MG63 (cell line): ENCODE results near the gene TUBB2B. TPM values are rescaled to one million over a fixed set of nuclear protein-coding genes. Genes with fewer than 3 reads are reported as not detected.
"Not testable (repeated sequence)": the region's sequence is repeated elsewhere in the genome, so short reads cannot be mapped to it uniquely, and the experiment has no call there.

Source experiments
- DNase-seq: peaks from one replicate; pipeline ENCODE4 v3.0.0-alpha.2; 2020
- H3K27me3 ChIP-seq: fragments of 250-450 bp; sonication (Bioruptor Pico); 2 replicates; pipeline ENCODE4 v1.5.1; 2020; ENCODE audit warnings: mild to moderate bottlenecking, moderate library complexity
- H3K36me3 ChIP-seq: fragments of 250-450 bp; sonication (Bioruptor Pico); 2 replicates; pipeline ENCODE4 v1.5.1; 2020; ENCODE audit warnings: mild to moderate bottlenecking, moderate library complexity
- H3K4me3 ChIP-seq: fragments of 250-450 bp; sonication (Bioruptor Pico); 2 replicates; pipeline ENCODE4 v1.5.1; 2020; ENCODE audit warnings: mild to moderate bottlenecking, moderate library complexity
- H3K9me3 ChIP-seq: fragments of 250-450 bp; sonication (Bioruptor Pico); 2 replicates; pipeline ENCODE4 v1.5.1; 2020; ENCODE audit warnings: mild to moderate bottlenecking, moderate library complexity
- total RNA-seq: library from RNA; depleted of rRNA; stranded (reverse); fragments of >200 nt; shearing (Covaris generic); gene quantifications from 2 replicates; pipeline ENCODE4 v1.2.3, GENCODE V29; 2014; ENCODE audit warnings: low replicate concordance

TUBB2B gene
- total RNA-seq, 1 experiment from 2014 or later, result 27.6 TPM

GRCh38 chr6:3244003-3244831 is 16.8 kb upstream of the TUBB2B start:
- Histone ChIP-seq H3K9me3 (no peaks in the 10 kb centered on the region), H3K36me3 (no peaks in the 10 kb centered on the region), H3K4me3 (no peak overlapping the region), H3K27me3 (no peaks in the 10 kb centered on the region)
- DNase-seq, result no peak

- DNase-seq, result no peak
- Histone ChIP-seq H3K9me3 (no peaks in the 10 kb centered on the region), H3K36me3 (no peaks in the 10 kb centered on the region), H3K4me3 (no peak overlapping the region), H3K27me3 (no peaks in the 10 kb centered on the region)
Observed at GRCh38 chr6:3242768-3243167, 15.3 kb upstream of the TUBB2B start.

- H3K27me3 ChIP-seq, H3K36me3 ChIP-seq: not testable (repeated sequence)
Observed at GRCh38 chr6:3241745-3242144, 14.3 kb upstream of the TUBB2B start.

GRCh38 chr6:3240595-3240994 is 13.1 kb upstream of the TUBB2B start:
- no peaks in the 10 kb centered on the region for H3K9me3 ChIP-seq
- no peak for DNase-seq
- no peak overlapping the region for H3K4me3 ChIP-seq

More at GRCh38 chr6:3241745-3242144, 14.3 kb upstream of the TUBB2B start:
- H3K4me3 ChIP-seq, H3K9me3 ChIP-seq, DNase-seq: not testable (repeated sequence)

GRCh38 chr6:3239110-3239830 is 11.8 kb upstream of the TUBB2B start:
- no peak for DNase-seq
- H3K4me3 ChIP-seq, result no peak overlapping the region
- H3K36me3 ChIP-seq, result no peaks in the 10 kb centered on the region
- no peaks in the 10 kb centered on the region for H3K27me3 ChIP-seq
- H3K9me3 ChIP-seq, result no peaks in the 10 kb centered on the region

More at GRCh38 chr6:3240595-3240994, 13.1 kb upstream of the TUBB2B start:
- no peaks in the 10 kb centered on the region for H3K36me3 ChIP-seq
- H3K27me3 ChIP-seq, result no peaks in the 10 kb centered on the region

GRCh38 chr6:3237761-3238662 is 10.6 kb upstream of the TUBB2B start:
- H3K36me3 ChIP-seq, result no peaks in the 10 kb centered on the region
- no peak overlapping the region for H3K4me3 ChIP-seq
- DNase-seq, result no peak
- H3K27me3 ChIP-seq, result no peaks in the 10 kb centered on the region
- no peaks in the 10 kb centered on the region for H3K9me3 ChIP-seq

- DNase-seq, result no peak
- Histone ChIP-seq H3K9me3 (no peaks in the 10 kb centered on the region), H3K4me3 (no peak overlapping the region), H3K36me3 (no peaks in the 10 kb centered on the region), H3K27me3 (no peaks in the 10 kb centered on the region)
Observed at GRCh38 chr6:3236005-3236404, 8.6 kb upstream of the TUBB2B start.

- Histone ChIP-seq H3K4me3 (no peak overlapping the region), H3K27me3 (no peaks in the 10 kb centered on the region), H3K9me3 (no peaks in the 10 kb centered on the region)
Observed at GRCh38 chr6:3235486-3235885, 8.0 kb upstream of the TUBB2B start.

GRCh38 chr6:3233904-3234303 is 6.5 kb upstream of the TUBB2B start:
- no peaks in the 10 kb centered on the region for H3K9me3 ChIP-seq
- no peak for DNase-seq
- H3K27me3 ChIP-seq, result peaks cover 2% of the 10 kb centered on the region
- no peak overlapping the region for H3K4me3 ChIP-seq
- no peaks in the 10 kb centered on the region for H3K36me3 ChIP-seq

More at GRCh38 chr6:3235486-3235885, 8.0 kb upstream of the TUBB2B start:
- no peaks in the 10 kb centered on the region for H3K36me3 ChIP-seq
- DNase-seq, result no peak

- H3K36me3 ChIP-seq, result no peaks in the 10 kb centered on the region
- no peak overlapping the region for H3K4me3 ChIP-seq
- H3K27me3 ChIP-seq, result peaks cover 4% of the 10 kb centered on the region
- DNase-seq, result no peak
- H3K9me3 ChIP-seq, result no peaks in the 10 kb centered on the region
Observed at GRCh38 chr6:3233321-3233720, 5.9 kb upstream of the TUBB2B start.

GRCh38 chr6:3232017-3232945 is 4.8 kb upstream of the TUBB2B start:
- H3K9me3 ChIP-seq, result no peaks in the 10 kb centered on the region
- no peak for DNase-seq
- peaks cover 6% of the 10 kb centered on the region for H3K27me3 ChIP-seq
- no peak overlapping the region for H3K4me3 ChIP-seq
- H3K36me3 ChIP-seq, result no peaks in the 10 kb centered on the region

GRCh38 chr6:3231247-3232016 is 4.0 kb upstream of the TUBB2B start:
- H3K9me3 ChIP-seq, result no peaks in the 10 kb centered on the region
- no peak for DNase-seq
- H3K36me3 ChIP-seq, result no peaks in the 10 kb centered on the region
- H3K27me3 ChIP-seq, result peaks cover 6% of the 10 kb centered on the region
- H3K4me3 ChIP-seq, result no peak overlapping the region

- H3K36me3 ChIP-seq, result no peaks in the 10 kb centered on the region
- H3K4me3 ChIP-seq, result no peak overlapping the region
- H3K27me3 ChIP-seq, result peaks cover 6% of the 10 kb centered on the region
- no peaks in the 10 kb centered on the region for H3K9me3 ChIP-seq
- DNase-seq, result no peak
Observed at GRCh38 chr6:3230900-3231246, 3.4 kb upstream of the TUBB2B start.

GRCh38 chr6:3230256-3230882 is 2.9 kb upstream of the TUBB2B start:
- no peaks in the 10 kb centered on the region for H3K9me3 ChIP-seq
- H3K4me3 ChIP-seq, result no peak overlapping the region
- H3K27me3 ChIP-seq, result peaks cover 6% of the 10 kb centered on the region
- no peaks in the 10 kb centered on the region for H3K36me3 ChIP-seq
- DNase-seq, result no peak

- Histone ChIP-seq H3K4me3 (no peak overlapping the region), H3K36me3 (no peaks in the 10 kb centered on the region), H3K9me3 (no peaks in the 10 kb centered on the region), H3K27me3 (peaks cover 6% of the 10 kb centered on the region)
- DNase-seq, result no peak
Observed at GRCh38 chr6:3229566-3230178, 2.2 kb upstream of the TUBB2B start.
